ENCODE data around the gene PIERCE2.

Gene PIERCE2

DNA sequence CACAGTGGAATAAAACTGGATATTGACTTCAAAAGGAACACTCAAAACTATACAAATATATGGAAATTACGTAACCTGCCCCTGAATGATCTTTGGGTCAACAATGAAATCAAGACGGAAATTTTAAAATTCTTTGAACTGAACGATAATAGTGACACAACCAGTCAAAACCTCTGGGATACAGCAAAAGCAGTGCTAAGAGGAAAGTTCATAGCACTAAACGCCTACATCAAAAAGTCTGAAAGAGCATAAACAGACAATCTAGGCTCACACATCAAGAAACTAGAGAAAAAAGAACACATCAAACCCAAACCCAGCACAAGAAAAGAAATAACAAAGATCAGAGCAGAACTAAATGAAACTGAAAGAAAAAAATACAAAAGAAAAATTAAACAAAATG lies 53.2 kb downstream of the PIERCE2 start:
- Histone ChIP-seq H3K4me1 (ENCODE audit: insufficient read depth, low read length) (no peaks in the 10 kb centered on the region), H3K9ac (ENCODE audit: low read depth, low read length) (no peak overlapping the region)

DNA sequence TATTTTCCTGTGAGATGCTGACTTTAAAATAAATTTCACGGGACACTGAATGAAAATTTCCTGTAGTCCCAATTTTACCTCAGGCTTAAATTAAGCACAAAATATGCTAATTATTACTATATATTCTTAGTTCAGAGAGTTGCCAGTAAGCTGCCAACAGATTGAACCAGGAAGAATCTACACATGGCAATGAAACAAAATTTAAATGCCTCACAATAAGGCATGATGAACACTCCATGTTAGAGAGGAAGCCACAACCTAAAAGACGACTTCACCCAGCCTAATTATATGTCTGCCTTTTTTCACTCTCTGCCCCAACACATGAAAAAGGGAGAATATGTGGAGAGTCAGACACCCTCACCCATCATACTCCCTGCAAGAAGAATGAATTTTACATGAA lies 60.0 kb downstream of the PIERCE2 start:
- Histone ChIP-seq H3K9me3 (ENCODE audit: control insufficient read depth, insufficient read depth, low read length) (no peaks in the 10 kb centered on the region), H3K9ac (ENCODE audit: low read depth, low read length) (no peak overlapping the region), H3K4me1 (ENCODE audit: insufficient read depth, low read length) (no peaks in the 10 kb centered on the region), H3K36me3 (ENCODE audit: insufficient read depth, low read length) (no peaks in the 10 kb centered on the region)

More for the DNA sequence above, 53.2 kb downstream of the PIERCE2 start:
- Histone ChIP-seq H3K36me3 (ENCODE audit: insufficient read depth, low read length) (no peaks in the 10 kb centered on the region), H3K9me3 (ENCODE audit: control insufficient read depth, insufficient read depth, low read length) (no peaks in the 10 kb centered on the region)
